HG02759 (cell line): ENCODE data around the gene TMEM44.
"Not testable (repeated sequence)": the region's sequence is repeated elsewhere in the genome, so short reads cannot be mapped to it uniquely, and the experiment has no call there.

Source experiments
- ATAC-seq: cut with Tn5 transposase; IDR thresholded peaks from one replicate; pipeline ENCODE4 v1.9.1; 2021; ENCODE audit warnings: mild to moderate bottlenecking, moderate library complexity; ENCODE audit not compliant: unreplicated experiment

Gene TMEM44

DNA sequence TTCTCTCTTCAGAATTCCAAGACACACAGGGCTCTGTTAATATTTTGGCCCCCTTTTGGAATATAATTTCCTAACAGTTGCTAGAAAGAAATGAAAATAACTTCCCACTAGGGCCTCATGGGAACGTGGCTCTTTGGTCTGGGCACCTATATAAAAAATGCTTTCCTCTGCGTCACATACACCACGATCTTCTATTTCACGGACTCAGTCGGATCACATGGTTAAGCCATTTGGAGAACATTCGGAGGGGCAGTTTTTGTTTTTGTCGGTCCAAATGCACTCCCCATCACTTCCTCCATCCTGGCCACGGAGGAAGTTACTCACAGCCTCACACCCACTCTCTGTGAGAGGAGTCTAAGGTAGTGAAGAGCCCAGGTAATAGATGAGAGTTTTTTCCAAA, 21.0 kb downstream of the TMEM44 start:
- no peak for ATAC-seq

DNA sequence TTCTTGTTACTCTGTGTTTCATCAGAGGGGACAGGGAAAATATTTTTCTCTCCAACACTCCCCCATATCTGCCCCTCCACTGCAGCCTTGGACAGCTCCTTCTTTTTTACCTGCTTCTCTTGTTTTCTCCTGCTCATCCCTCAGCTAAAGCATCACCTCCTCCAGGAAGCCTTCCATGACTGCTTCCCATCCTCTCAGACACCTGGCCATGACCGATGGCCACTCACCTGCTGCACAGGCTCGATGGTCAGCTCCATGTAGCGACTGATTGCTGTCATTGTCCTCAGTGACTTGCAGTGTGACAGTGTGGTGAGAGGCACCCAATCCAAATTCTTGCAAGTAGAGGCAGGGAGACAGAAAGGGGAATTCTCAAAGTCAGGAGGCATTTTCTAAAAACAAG, 22.5 kb downstream of the TMEM44 start:
- ATAC-seq: no peak

DNA sequence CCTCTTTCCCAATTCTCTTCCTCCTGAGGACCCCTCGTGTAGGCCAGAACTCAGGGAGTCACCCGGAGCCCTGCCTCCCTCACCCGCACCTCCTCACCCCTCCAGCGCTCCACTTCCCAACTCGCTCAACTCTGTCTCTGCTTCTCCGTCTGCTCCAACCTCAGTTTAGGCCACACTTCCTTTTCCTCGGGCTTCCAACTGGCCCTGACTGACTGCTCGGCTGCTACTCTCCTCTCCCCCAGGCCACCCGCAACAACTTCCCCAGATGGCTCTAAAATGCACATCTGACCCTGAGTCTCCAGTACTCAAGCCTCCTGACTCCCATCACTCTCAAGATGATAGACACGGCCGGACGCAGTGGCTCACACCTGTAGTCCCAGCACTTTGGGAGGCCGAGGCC, 23.6 kb downstream of the TMEM44 start:
- no peak for ATAC-seq

DNA sequence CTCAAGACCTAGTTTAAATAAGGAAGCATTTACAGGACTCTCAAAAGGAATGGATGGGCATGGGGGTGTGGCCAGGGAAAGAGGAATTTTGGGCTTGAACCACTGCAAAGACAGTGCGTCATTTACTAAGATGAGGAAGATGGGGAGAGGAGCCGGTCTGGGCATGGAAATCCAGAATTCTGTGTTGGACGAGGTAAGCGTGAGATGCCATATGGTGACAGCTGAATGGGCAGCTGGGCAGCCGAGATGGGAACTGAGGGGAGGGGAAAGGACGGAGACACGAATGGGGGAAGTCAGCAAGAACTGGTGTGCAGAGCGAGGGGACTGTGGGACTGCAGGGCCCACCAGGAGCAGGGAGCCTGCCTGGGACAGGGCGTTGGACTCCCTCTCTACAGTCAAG, 24.2 kb downstream of the TMEM44 start:
- ATAC-seq: no peak

DNA sequence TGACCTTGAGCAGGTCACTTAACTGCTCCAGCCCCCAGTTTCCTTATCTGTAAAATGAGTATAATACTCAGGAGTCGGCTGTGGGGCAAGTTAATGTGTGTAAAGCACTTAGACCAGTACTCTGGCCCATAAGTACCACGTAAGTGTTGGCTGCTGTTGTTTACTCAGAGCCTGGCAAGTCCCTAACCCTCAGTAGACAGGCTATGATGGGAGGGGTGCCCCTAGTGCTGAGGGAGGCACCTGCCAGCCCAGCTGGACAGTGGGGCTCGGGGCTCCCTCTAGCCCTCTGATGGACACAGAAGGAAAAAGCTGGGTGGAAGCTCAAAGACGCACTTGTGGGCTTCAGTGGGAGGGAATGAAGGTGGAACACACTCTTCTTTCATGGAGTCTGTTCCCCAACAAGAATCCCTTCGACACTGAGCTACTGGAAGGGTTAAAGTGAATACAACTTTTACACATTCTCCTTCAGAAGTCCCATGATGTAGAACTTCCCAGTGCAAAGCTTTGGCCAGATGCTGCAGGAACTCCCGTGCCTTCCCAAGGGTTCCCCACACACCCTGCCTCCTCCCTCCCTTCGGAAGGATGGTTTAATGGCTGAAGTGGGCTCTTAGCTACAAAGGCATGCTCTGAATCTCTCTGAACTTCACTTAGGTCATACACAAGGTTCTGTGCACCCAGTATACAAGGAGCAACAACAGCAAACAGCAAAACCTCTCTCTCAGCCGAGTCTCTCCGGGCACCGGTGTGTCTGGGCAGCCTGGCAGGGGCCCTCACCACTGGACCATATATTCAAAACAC, 25.4 kb downstream of the TMEM44 start:
- ATAC-seq: no peak

DNA sequence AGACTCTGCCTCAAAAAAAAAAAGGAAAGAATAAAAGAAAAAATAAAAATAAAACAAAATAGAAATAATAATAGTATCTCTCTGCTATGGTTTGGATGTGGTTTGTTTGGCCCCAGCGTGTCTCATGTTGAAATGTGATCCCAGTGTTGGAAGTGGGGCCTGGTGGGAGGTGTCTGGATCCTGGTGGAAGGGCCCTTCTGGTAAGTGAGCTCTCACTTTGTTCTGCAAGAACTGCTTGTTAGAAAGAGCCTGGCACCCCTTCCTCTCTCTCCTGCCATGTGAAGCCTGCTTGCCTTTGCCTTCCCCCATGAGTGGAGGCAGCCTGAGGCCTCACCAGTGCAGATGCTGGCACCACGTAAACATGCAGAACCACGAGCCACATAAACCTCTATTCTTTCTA, 26.3 kb downstream of the TMEM44 start:
- ATAC-seq: no peak

DNA sequence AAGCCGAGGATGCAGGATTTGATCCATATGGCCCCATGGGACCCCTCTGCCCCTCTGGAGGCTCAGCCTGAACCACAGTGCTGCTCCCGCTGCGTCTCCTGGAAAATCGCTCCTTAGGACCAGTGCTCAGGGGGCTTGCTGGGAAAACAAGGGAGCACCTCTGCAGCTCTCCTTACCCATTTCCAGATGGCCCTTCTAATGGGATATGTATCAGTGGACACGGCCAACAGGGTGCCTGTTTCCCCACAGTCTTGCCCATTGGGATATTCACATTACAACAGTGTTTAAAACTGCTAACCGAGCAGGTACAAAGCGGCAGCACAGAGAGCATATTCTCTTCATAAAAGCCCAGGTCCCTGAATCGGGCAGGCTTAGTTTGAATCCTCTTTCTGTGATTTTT, 27.1 kb downstream of the TMEM44 start:
- no peak for ATAC-seq

DNA sequence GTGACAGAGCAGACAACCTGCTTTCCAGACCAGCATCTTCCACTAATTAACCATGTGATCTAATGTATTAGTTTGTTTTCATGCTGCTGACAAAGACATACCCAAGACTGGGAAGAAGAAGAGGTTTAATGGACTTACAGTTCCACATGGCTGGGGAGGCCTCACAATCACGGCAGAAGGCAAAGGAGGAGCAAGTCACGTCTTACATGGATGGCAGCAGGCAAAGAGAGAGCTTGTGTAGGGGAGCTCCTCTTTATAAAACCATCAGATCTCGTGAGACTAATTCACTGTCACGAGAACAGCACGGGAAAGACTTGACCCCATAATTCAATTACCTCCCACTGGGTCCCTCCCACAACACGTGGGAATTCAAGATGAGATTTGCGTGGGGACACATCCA, 27.9 kb downstream of the TMEM44 start:
- not testable (repeated sequence) for ATAC-seq

DNA sequence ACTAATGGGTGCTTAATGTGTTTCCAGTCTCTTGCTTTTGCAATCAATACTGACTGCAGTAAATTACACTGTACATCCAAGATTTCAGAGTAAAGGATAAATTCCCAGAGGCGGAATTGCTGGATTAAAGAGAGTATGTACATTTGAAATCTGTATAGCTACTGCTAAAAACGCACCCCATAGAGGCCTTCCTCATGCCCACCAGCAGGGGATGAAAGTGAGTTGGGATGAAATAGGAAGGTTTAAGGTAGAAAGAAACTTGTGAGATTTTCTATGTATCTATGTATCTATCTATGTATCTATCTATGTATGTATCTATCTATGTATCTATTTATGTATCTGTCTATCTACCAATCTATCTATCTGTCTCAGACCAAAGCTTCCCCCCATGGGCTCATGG, 28.4 kb downstream of the TMEM44 start:
- ATAC-seq: no peak

DNA sequence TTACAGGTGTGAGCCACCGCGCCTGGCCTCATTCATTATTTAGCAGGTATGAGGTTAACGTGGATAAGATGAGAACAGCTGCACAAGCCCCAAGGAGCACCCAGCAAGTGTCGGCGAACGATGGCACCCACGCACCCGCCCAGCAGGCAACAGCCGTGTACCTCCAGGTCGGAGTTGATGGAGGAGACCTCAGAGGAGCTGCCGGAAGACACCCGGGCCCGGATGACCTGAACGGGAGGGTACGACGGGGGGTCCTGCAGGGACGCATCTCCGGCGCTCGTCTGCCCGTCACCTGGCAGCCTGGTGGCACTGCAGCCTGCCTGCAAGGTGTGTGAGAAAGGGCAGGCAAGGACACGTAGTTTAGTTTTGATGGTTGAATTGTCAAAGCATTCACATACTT, 29.1 kb downstream of the TMEM44 start:
- ATAC-seq: no peak

DNA sequence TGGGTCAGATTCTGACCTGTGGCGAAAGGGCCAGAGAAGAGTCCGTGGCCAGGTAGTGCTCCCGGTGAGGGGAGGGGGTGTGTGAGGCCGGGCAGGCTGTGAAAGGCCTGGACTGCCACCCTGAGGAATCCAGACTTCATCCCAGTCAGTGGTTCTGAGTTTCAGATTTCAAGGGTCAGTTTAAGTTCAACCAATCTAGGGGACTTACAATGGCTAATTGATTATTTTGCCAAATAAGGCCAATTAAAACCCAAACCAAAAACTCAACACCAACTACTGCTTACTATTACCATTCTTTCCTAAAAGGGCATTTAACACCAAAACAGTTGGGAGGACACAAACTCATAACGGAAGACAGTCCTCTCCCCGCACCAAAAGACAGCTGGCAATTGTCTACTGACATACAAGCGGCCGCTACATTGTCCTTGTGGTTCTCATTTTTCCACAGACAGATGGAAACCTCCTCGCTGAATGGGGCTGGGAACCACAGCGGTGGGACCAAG, 30.5 kb downstream of the TMEM44 start:
- no peak for ATAC-seq

DNA sequence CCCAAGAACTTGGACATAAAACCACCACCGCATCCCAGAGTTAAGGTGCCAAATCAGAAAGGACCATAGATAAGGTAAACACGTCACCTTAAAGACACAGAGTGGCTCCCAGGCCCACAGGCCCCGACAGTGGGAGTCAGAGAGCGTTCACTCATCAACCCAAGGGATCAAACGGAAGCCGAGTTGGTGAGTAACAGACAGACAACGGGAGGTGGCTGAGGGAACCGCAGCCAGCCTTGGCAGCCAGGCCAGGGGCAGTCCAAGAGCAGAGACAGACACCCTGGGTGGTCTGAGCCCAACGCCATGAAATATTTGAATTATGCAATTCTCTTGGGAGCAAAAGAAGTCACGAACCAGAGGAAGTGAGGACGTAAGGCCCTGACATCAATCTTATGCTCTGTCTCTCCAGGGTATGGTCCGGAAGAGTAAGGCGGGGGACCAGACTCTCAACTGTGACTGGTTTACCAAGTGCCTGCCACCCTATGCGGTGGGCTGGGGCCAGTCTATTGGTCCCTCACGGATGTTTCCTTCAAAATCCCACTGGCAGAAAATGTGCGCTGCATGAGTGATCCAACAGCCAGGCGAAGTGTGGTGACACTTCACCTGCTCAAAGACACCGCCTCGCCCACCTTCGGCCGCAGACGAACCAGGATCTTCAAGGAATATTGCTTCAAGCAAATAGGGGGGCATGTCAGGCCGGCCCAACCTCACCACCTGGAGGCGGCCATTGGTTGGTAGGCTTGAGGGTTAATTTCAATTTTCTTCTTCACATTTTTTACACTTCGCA, 34.3 kb downstream of the TMEM44 start:
- ATAC-seq: no peak

DNA sequence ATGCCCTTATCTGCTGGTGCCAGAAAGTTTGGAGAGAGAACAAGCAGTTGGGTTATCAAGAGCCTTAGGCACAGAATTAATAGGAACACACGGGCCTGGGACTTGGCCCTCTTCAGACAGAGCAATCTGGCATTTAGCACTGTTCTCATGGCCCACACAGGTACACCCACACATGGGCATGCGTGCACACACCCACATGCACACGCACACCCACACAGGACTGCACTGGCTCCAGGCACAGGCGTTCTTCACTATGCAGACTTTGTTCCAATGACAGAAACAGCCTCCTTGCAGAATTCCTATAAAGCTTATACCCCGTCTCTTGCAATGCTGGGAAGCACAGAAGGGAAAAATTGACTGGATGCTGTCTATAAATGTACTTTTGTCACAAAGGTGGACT, 36.3 kb downstream of the TMEM44 start:
- ATAC-seq: no peak

DNA sequence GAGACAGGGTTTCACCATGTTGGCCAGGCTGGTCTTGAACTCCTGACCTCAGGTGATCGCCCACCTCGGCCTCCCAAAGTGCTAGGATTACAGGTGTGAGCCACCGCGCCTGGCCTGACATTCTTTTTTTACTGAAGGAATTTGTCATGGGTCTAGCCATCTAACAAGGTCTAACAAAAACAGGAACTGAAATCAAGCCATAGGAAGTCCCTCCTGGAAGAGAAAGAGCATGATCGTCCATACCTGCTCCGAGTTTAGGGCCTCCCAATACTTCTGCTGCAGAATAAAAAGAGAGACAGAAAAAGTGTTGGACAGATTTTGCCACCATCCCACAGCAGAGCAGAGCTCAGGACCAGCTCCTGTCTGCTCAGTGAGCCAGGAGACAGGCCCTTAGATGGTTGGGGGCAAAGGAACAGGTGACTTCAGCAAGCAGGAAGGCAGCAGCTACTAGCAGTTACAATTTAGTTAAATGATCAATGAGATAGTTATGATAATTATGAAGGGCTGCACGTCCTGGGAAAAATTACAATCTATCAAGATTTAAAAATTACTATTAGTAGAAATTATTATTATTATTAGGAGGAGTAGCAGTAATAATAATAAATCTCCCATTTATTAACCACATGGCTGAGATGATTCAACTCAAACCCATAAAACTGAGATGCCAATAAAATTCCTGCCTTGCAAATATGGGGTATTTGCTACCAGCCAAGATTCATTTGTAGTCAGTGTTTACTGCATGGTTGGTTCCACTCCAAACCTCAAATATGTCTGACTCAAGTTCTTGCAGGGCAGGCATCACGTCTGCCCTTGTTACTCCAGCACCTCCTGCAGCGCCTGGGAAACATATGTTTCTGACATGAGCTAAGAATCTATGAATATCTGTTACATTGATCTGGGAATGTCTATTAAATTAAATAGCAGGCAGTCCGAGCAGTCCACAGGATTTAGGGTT, 40.1 kb downstream of the TMEM44 start:
- no peak for ATAC-seq

DNA sequence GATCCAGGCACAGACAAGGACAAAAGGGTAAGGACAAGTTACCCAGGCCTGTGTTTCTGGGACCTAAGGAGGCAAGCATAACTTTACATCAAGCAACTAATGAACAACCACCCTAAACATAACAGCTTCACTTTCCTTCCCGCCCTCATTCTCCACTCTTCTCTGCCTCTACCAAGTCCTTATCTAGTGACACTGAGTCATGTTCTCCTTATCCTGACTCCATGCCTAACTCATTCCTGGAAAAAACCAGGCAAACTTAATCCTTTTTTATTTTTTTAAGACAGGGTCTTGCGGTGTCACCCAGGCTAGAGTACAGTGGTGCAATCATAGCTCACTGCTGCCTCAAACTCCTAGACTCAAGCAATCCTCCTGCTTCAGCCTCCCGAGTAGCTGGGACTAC, 44.5 kb downstream of the TMEM44 start:
- ATAC-seq: no peak

DNA sequence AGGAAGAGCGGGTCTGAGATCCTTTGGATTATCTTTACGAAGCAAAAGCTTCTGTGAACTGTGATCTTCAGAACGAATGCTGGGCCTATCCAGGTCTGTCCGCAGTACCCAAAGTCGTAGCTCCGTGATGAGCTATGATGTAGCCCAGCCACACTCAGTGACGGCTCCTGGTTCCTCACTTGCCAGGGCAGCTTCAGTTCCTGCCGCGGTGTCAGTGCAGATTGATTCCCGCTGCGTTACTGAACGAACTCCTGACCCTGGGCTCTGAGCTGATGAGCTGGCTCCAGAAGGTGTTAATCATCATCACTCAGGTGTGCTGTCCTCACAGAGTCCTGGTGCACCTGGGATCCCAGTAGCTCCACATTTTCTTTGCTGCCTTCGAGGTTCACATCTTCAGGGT, 45.0 kb downstream of the TMEM44 start:
- ATAC-seq: no peak

DNA sequence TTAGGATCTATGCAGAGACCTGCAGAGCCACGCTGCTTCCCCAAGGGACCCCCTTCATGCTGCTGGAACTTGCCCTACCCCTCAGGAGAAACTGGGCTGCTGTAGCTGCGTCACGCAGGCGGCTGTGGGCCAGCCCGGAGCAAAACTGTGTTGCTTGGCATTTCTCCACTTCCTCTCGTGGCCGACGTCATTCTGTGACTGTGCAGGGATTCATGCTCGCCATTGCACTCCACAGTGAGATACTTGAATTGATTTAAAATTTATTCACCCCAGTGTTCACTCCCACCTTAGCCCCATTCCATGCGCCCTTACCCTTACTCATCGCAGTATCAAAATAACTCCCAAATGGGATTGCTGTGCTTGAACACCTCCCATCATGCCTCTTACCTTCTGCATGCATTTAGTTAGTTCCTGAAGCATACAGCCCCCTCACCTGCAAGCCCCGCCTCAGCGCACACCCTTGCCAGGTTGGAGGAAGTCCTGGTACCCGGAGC, 45.7 kb downstream of the TMEM44 start:
- ATAC-seq: no peak

DNA sequence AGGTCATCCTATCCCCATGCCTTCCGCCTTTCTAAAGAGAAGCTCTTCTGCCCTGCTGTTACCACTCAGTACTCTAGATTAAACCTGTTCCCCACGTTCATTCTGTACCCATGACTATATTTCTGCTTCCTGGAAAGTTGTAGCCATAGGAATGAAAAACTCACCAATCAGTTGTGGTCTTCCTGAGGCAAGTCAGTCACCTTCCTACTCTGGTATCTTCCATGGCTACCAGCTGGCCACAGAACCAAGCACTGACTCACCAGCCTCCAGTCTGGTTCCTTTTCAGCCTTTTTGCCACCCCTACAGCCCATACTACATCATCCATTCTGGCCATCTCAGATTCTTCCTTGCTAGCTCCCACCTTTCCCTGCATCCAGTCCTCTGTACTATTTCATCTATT, 46.4 kb downstream of the TMEM44 start:
- ATAC-seq: no peak

DNA sequence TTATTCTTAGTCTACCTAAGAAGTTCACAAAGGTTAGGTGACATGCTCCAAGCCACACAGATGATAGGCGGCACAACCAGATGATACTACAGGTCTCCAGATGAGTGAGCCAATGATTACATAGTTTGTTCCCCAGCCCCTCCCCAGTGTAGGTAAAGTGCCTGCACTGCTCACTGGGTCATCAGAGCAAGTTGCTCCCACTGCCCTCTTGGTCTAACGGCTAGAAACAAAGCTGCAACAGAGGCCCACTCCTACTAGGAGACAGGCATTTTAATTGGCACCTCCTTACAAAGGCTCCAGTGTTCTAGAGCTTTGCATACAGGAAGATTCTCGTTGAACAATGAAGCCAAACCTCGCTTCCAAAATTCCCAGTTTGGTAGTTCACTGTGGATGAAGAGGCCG, 47.3 kb downstream of the TMEM44 start:
- ATAC-seq: no peak

DNA sequence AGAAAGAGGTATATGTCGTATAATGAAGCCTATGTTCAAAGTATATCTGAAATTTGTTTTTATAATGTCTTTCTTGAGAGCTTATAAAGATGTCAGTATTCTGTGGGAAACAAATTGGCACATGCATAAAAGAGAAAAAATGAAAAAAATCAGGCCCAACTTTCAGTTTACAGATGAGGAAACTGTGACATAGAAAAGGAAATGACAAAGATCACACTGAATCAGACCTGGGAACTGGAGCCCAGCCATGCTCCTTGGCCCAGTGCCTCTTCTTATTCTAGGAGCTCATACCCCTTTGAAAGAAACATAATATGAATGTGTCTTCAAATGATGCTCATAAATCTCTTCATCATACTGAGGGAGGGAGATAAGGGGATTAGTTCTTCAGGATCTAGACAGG, 48.4 kb downstream of the TMEM44 start:
- ATAC-seq: no peak

DNA sequence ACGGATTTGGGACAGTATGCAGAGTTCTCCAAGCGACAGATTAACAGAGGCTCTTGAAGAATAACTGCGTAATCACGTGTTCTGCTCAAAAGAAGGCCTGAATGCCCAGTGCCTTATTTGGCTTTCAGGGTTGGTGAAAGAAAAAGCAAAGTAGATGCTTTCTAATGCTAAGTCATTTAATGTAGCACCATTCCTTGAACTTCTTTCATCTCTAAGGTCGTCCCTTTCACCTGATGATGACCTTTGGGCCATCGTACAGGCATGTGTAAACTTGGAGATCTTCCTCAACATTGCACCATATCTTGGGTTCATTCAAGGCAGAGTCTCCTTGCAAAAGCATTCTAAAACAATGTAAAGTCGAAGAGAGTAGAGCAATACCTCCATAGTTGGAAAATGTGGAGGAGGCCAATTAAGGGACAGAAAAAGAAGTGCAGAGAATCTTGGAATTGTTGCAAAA, 48.9 kb downstream of the TMEM44 start:
- no peak for ATAC-seq
